Naive B cell (primary cell): ENCODE data around the gene NETO1. TPM values are rescaled to one million over a fixed set of nuclear protein-coding genes. Genes with fewer than 3 reads are reported as not detected.

Source experiments
- ATAC-seq, 2 donors: fragments of 150-1000 bp; cut with Tn5 transposase; 2 replicates each; pipeline ENCODE4 v1.10.0; 2021; ENCODE audit warnings: low read depth in 2 of 2, mild to moderate bottlenecking in 2 of 2, moderate library complexity in 2 of 2
- DNase-seq: peaks from one replicate; pipeline ENCODE4 v3.0.0; 2022
- H3K27ac Mint-ChIP-seq, 6 donors: one replicate each; pipeline ENCODE4 v1.8.0; 2020 to 2022; ENCODE audit warnings: mild to moderate bottlenecking in 6 of 6, mixed read lengths in 6 of 6, moderate library complexity in 5 of 6, inconsistent platforms in 2 of 6
- H3K27me3 Mint-ChIP-seq, 3 donors: one replicate each; pipeline ENCODE4 v1.8.0; 2021 to 2022; ENCODE audit warnings: mixed read lengths in 3 of 3, mild to moderate bottlenecking in 1 of 3
- H3K36me3 Mint-ChIP-seq, 2 donors: one replicate each; pipeline ENCODE4 v1.8.0; 2020 to 2022; ENCODE audit warnings: mixed read lengths in 2 of 2, inconsistent platforms in 1 of 2, mild to moderate bottlenecking in 1 of 2
- H3K4me1 Mint-ChIP-seq, 3 donors: one replicate each; pipeline ENCODE4 v1.8.0; 2020 to 2022; ENCODE audit warnings: mixed read lengths in 3 of 3, inconsistent platforms in 1 of 3, mild to moderate bottlenecking in 1 of 3, moderate library complexity in 1 of 3
- H3K4me3 Mint-ChIP-seq, 8 donors: one replicate each; pipeline ENCODE4 v1.8.0; 2020 to 2022; ENCODE audit warnings: mild to moderate bottlenecking in 8 of 8, mixed read lengths in 8 of 8, moderate library complexity in 8 of 8, inconsistent platforms in 2 of 8
- H3K9me3 Mint-ChIP-seq, 7 donors: one replicate each; pipeline ENCODE4 v1.8.0; 2020 to 2022; ENCODE audit warnings: mixed read lengths in 7 of 7, mild to moderate bottlenecking in 5 of 7, inconsistent platforms in 2 of 7, moderate library complexity in 1 of 7
- polyA plus RNA-seq, 6 donors: library from polyadenylated mRNA; unstranded; fragments of 300-500 nt; fragmentation: Illumina TruSeq; gene quantifications; one replicate each; pipeline ENCODE4 v1.2.3, GENCODE V29; 2021; ENCODE audit warnings: low read depth in 6 of 6

Gene NETO1
- polyA plus RNA-seq, 6 donors from 2014 or later = 3.4 to 17.6 (median 13.4) TPM

DNA sequence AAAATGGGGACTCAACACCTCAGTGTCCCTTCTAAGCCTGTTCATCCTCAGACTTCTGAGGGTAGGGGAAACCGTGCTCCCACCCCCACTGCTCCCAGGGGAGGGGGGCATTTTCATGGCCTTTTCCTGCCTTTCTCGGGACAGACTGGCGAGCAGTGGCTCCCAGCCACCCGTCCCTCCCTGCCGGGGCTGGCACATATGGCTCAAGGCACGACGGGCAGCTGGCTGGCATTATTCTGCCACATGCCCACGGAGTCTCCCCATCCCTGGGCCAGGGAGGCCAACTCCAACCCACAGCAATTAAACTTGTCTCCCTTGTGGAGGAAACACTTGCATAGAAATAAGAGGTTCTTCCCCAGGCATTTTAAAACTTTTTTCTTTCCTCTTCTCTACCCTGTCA is 175.2 kb downstream of the NETO1 start:
- Mint-ChIP-seq H3K27ac (no peak overlapping the region), H3K9me3 (peaks cover 0 to 2% (median 0%) of the 10 kb centered on the region in 7 donors), H3K4me3 (peak overlapping the region in 1 of 8 donors; percentile 5), H3K36me3 (no peaks in the 10 kb centered on the region), H3K27me3 (peaks cover 0 to 9% (median 0%) of the 10 kb centered on the region in 3 donors), H3K4me1 (no peaks in the 10 kb centered on the region)
- DNase-seq (no peak), ATAC-seq (no peak)
